HepG2 (cell line): ENCODE data around the gene COASY. TPM values are rescaled to one million over a fixed set of nuclear protein-coding genes. Genes with fewer than 3 reads are reported as not detected.
"Not testable (repeated sequence)": the region's sequence is repeated elsewhere in the genome, so short reads cannot be mapped to it uniquely, and the experiment has no call there.

Source experiments
- ATAC-seq: fragments of 200-7000 bp; cut with Tn5 transposase; 3 replicates; pipeline ENCODE4 v1.9.1; 2020; ENCODE audit warnings: mild to moderate bottlenecking, moderate library complexity
- BruUV-seq: library from RNA; stranded (reverse); fragments of 400-500 nt; replicated peaks from 2 replicates; lab custom pipeline; 2021; lab: Mats Ljungman, UMichigan
- CTCF ChIA-PET: fragments of 300-600 bp; formaldehyde crosslinking; extraction: SDS; loops from one replicate; lab custom pipeline; 2021; ENCODE audit warnings: low total read pairs, inconsistent platforms, low intra/inter-chr PET ratio; lab: Yijun Ruan, JAX
- POLR2A ChIA-PET: fragments of 350-600 bp; sonication (Branson Sonifier 250); formaldehyde crosslinking; loops from one replicate; lab custom pipeline; 2020; ENCODE audit warnings: antibody characterized with exemption, inconsistent platforms; lab: Yijun Ruan, JAX
- DNase-seq: peaks from one replicate; pipeline ENCODE4 v3.0.0-alpha.2; 2015; ENCODE audit warnings: low spot score
- FAIRE-seq: peaks from 3 replicates; lab custom pipeline; 2011; peaks lifted over from hg19 to GRCh38; lab: Jason Lieb, UNC
- H2AFZ ChIP-seq: one replicate; pipeline ENCODE4 v1.6.1; 2011; ENCODE audit warnings: low read length, inconsistent platforms
- H3K27ac ChIP-seq: fragments of 300-600 bp; 3 replicates; pipeline ENCODE4 v1.8.0; 2011; ENCODE audit warnings: mixed run types, mild to moderate bottlenecking, mixed read lengths, low read length, inconsistent platforms; ENCODE audit not compliant: insufficient read depth; ENCODE audit errors: extremely low read length
- H3K27me3 ChIP-seq, 2 experiments: fragments of 200-600 bp in 1 of 2; 2 replicates in 1 of 2; 3 replicates in 1 of 2; pipeline versions ENCODE4 v1.6.0 to v1.8.0; 2011; ENCODE audit warnings: low read length in 2 of 2, mild to moderate bottlenecking in 2 of 2, moderate library complexity in 2 of 2, inconsistent platforms in 1 of 2; ENCODE audit not compliant: insufficient read depth in 2 of 2, control insufficient read depth in 1 of 2
- H3K36me3 ChIP-seq, 2 experiments: fragments of 200-600 bp in 1 of 2; replicated peaks in 1 of 2; 2 replicates in 1 of 2; 3 replicates in 1 of 2; pipeline versions ENCODE4 v1.5.1 to v1.8.0; 2011; ENCODE audit warnings: low read length in 2 of 2, inconsistent platforms in 1 of 2; ENCODE audit not compliant: insufficient read depth in 2 of 2, control insufficient read depth in 1 of 2
- H3K4me1 ChIP-seq: 2 replicates; pipeline ENCODE4 v1.5.1; 2012; ENCODE audit warnings: low read length, inconsistent platforms; ENCODE audit not compliant: insufficient read depth
- H3K4me2 ChIP-seq: 2 replicates; pipeline ENCODE4 v1.6.0; 2011; ENCODE audit warnings: low read depth, low read length, inconsistent platforms
- H3K4me3 ChIP-seq, 3 experiments: fragments of 200-600 bp in 1 of 3; sonication (generic), shearing (Covaris generic) in 1 of 3; replicated peaks in 1 of 3; 2 replicates each; pipeline ENCODE4 v1.5.1; 2011 to 2016; ENCODE audit warnings: low read length in 3 of 3, inconsistent platforms in 2 of 3, low read depth in 2 of 3, mild to moderate bottlenecking in 2 of 3, control low read depth in 1 of 3, mixed read lengths in 1 of 3; ENCODE audit not compliant: insufficient read depth in 1 of 3
- H3K79me2 ChIP-seq: one replicate; pipeline ENCODE4 v1.6.1; 2011; ENCODE audit warnings: low read length, inconsistent platforms; ENCODE audit not compliant: insufficient read depth
- H3K9ac ChIP-seq: 2 replicates; pipeline ENCODE4 v1.6.0; 2011; ENCODE audit warnings: mild to moderate bottlenecking, low read depth, low read length, inconsistent platforms; ENCODE audit not compliant: insufficient read depth
- H3K9me3 ChIP-seq: 2 replicates; pipeline ENCODE4 v1.5.1; 2012; ENCODE audit warnings: mild to moderate bottlenecking, low read length
- H4K20me1 ChIP-seq: 2 replicates; pipeline ENCODE4 v1.6.0; 2011; ENCODE audit warnings: inconsistent platforms, mild to moderate bottlenecking, low read length, moderate library complexity; ENCODE audit not compliant: insufficient read depth
- CAMTA2 ChIP-seq: sonication (generic); formaldehyde crosslinking; IDR thresholded peaks from 2 replicates; pipeline ENCODE4 v1.4.0; 2020; ENCODE audit warnings: mild to moderate bottlenecking, missing genetic modification reagents, borderline replicate concordance
- CREM ChIP-seq, 2 experiments: sonication (generic) in 1 of 2; formaldehyde crosslinking in 1 of 2; IDR thresholded peaks; 2 replicates each; pipeline versions ENCODE4 v1.4.0 to v1.6.1; 2016 to 2020; ENCODE audit warnings: antibody characterized with exemption in 1 of 2, mild to moderate bottlenecking in 1 of 2, missing genetic modification reagents in 1 of 2
- HNF4A ChIP-seq: sonication (generic); formaldehyde crosslinking; IDR thresholded peaks from 2 replicates; pipeline ENCODE4 v1.4.0; 2020; ENCODE audit warnings: missing genetic modification reagents
- NFKBIZ ChIP-seq: IDR thresholded peaks from 2 replicates; pipeline ENCODE4 v1.6.1; 2018; ENCODE audit warnings: missing genetic modification reagents, missing compliant biosample characterization
- NR2F2 ChIP-seq: IDR thresholded peaks from 2 replicates; pipeline ENCODE4 v1.6.1; 2012; ENCODE audit warnings: low read depth, inconsistent platforms, borderline replicate concordance
- NR2F6 ChIP-seq, 2 experiments: IDR thresholded peaks; 2 replicates each; pipeline ENCODE4 v1.6.1; 2016; ENCODE audit warnings: antibody characterized with exemption in 1 of 2, mild to moderate bottlenecking in 1 of 2
- THYN1 ChIP-seq: sonication (generic); formaldehyde crosslinking; IDR thresholded peaks from 2 replicates; pipeline ENCODE4 v1.8.1; 2023; ENCODE audit warnings: low read depth, mild to moderate bottlenecking, moderate library complexity, missing genetic modification reagents, borderline replicate concordance
- ZC3H13 ChIP-seq: sonication (generic); formaldehyde crosslinking; IDR thresholded peaks from 2 replicates; pipeline ENCODE4 v1.8.1; 2023; ENCODE audit warnings: mild to moderate bottlenecking, missing genetic modification reagents, moderate library complexity
- ZFP82 ChIP-seq: sonication (generic); formaldehyde crosslinking; IDR thresholded peaks from 2 replicates; pipeline ENCODE4 v1.5.1; 2020; ENCODE audit warnings: mild to moderate bottlenecking, missing genetic modification reagents, borderline replicate concordance
- ZFP90 ChIP-seq: sonication (generic); formaldehyde crosslinking; IDR thresholded peaks from 2 replicates; pipeline ENCODE4 v1.8.0; 2022; ENCODE audit warnings: missing genetic modification reagents, mild to moderate bottlenecking, inconsistent platforms, borderline replicate concordance
- ZNF543 ChIP-seq: sonication (generic); formaldehyde crosslinking; IDR thresholded peaks from 2 replicates; pipeline ENCODE4 v1.4.0; 2020; ENCODE audit warnings: mild to moderate bottlenecking, missing genetic modification reagents
- ZNF816 ChIP-seq: sonication (generic); formaldehyde crosslinking; IDR thresholded peaks from 2 replicates; pipeline ENCODE4 v1.8.0; 2022; ENCODE audit warnings: missing genetic modification reagents, mild to moderate bottlenecking, borderline replicate concordance
- ZNF878 ChIP-seq: sonication (generic); formaldehyde crosslinking; IDR thresholded peaks from 2 replicates; pipeline ENCODE4 v1.8.1; 2023; ENCODE audit warnings: mild to moderate bottlenecking, missing genetic modification reagents, moderate library complexity
- ZNF883 ChIP-seq: sonication (generic); formaldehyde crosslinking; IDR thresholded peaks from 2 replicates; pipeline ENCODE4 v1.5.1; 2020; ENCODE audit warnings: mild to moderate bottlenecking, missing genetic modification reagents; ENCODE audit errors: not compliant biosample characterization
- WGBS: methylation state at CpG from one replicate; pipeline ENCODE4 v1.1.6; 2017; ENCODE audit warnings: low lambda C conversion rate; 5-methylcytosine and 5-hydroxymethylcytosine counted together
- in situ Hi-C: cut with HindIII; loops from 2 replicates; pipeline ENCODE4 v1.10.0; 2017; ENCODE audit warnings: low pct_unique_long_range_greater_than_20kb; ENCODE audit not compliant: extremely low pct_ligation_motif_present
- intact Hi-C: fragments of 100-400 bp; cut with micrococcal nuclease; formaldehyde crosslinking; loops from one replicate; pipeline ENCODE4 v1.10.0; 2022; ENCODE audit not compliant: unreplicated experiment
- polyA plus RNA-seq, 8 experiments: library from polyadenylated mRNA; depleted of rRNA in 3 of 8; stranded (reverse) in 7 of 8; unstranded in 1 of 8; fragments of >200 nt; fragmentation: Illumina TruSeq in 4 of 8; extraction: Trizol in 4 of 8; gene quantifications; 2 replicates each; pipeline versions ENCODE4 v1.2.1 to v1.2.3, GENCODE V29; 2011 to 2016; ENCODE audit warnings: low read depth in 4 of 8, missing spikeins in 1 of 8, mixed read lengths in 1 of 8; ENCODE audit not compliant: insufficient read depth in 1 of 8
- total RNA-seq, 5 experiments: library from RNA; depleted of rRNA; stranded (reverse); fragments of >200 nt; fragmentation: Illumina TruSeq; extraction: Trizol; gene quantifications; 2 replicates each; pipeline ENCODE4 v1.2.3, GENCODE V29; 2016; ENCODE audit warnings: low read depth in 1 of 5
- TF ChIP-seq, protein P1 (sequence below): sonication (generic); formaldehyde crosslinking; IDR thresholded peaks from 2 replicates; pipeline ENCODE4 v1.4.0; 2020; ENCODE audit warnings: mild to moderate bottlenecking, missing genetic modification reagents
- TF ChIP-seq, protein P2 (sequence below): sonication (generic); formaldehyde crosslinking; IDR thresholded peaks from 2 replicates; pipeline ENCODE4 v1.9.0; 2021; ENCODE audit warnings: missing genetic modification reagents, borderline replicate concordance

The COASY gene
- total and polyA plus RNA-seq, 2 of the 13 experiments (the other 11 are each of a cell fraction or from before 2014, with no cell fraction given) = 90.7 to 125 TPM

DNA sequence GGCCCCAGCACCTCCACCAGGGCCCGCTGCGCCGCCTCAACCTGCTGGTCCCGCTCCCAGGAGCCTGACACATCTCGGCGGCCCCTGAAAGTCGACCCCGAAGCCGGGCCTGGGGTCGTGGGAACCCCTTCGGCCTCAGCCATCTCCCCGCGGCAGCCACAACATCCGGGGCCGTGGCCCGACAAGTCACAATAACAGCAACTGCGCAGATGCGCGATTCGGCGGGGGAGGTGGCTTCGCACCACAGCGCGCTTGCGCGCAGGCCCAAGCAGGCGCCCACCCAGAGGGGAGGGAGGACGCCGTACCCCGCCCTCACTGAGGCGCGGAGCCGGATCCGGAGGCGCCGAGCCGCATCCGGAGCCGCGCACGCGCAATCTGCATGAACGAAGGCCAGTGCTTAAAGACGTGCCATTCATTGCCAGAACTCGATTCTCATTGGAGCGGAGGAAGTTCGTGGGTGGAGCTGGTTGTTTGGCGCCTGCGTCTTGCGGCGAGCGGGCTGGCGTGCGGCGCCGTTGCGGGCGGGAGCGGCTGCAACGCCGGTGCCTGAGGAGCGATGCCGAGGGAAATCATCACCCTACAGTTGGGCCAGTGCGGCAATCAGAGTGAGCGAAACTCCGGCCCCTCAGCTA is 47.4 kb downstream of the COASY start, which contains the start of the genes RETREG3 and TUBG1 (continued):
- no peak; the same call in 1 of the 2 replicates for TF ChIP-seq ZNF543 (CRISPR knock-in tag)
- 0 out of 2 replicates have a peak, but pooled peaks have one; percentile 42 for TF ChIP-seq THYN1 (CRISPR knock-in tag)
- TF ChIP-seq ZNF878 (CRISPR knock-in tag) = peak; percentile 68; the same call in 1 of the 2 replicates
- peak; percentile 95 for TF ChIP-seq ZNF883 (CRISPR knock-in tag)
- TF ChIP-seq ZFP90 = peak; percentile 76; the same call in 1 of the 2 replicates

DNA sequence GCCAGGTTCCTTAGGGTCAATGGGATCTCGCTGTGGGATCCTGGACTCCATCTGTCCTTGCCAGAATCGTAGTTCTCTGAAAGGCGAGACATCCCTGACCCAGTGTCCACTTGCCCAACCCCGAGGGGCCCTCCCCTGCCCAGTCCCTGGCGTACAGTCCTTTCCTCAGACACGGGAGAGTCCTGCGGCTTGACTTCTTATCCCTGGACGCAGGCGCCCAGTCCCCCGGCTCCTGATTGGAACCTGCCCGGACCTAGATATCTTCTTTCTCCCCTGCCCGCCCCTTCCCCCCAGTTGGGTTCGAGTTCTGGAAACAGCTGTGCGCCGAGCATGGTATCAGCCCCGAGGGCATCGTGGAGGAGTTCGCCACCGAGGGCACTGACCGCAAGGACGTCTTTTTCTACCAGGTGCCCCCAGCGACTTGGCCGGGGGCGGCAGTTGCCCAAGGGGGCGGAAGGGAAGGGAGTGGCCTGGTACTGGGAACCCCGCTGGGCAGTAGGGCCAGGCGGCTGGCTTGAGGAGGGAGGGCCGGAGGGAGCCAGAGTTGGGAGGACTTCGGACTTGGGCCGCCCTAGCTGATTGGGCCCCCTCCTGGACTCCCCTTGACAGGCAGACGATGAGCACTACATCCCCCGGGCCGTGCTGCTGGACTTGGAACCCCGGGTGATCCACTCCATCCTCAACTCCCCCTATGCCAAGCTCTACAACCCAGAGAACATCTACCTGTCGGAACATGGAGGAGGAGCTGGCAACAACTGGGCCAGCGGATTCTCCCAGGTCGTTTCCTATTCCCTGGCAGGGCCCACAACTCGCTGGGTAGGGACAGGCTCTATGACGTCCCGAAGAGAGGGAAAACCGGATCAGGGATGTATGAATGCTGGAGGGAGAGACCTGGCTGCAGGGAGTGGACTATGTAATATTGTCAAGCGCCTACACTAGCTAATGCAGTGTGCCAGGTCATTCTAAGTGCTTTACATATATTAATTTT is 48.2 kb downstream of the COASY start:
- DNase-seq; H2AFZ ChIP-seq; in situ Hi-C loops; H3K27me3 ChIP-seq; H3K9me3 ChIP-seq; H4K20me1 ChIP-seq; TF ChIP-seq CREM, NR2F6 (CRISPR knock-in tag; IDR thresholded peaks at IDR 0.05): not testable (repeated sequence)
- intact Hi-C loops = loop anchor here (2.0 kb wide), 1 partner anchor 69 kb away; no protein-coding TSS in a partner anchor
- peak overlapping the region; percentile 74 to 91 (median 75) for H3K4me3 ChIP-seq
- H3K27ac ChIP-seq = peak overlapping the region; percentile 89
- peak; percentile 86 for ATAC-seq
- BruUV-seq = TSS peak; percentile 73
- peak; percentile 99 for FAIRE-seq
- H3K4me2 ChIP-seq = peak overlapping the region; percentile 89
- peaks cover 46% of the 10 kb centered on the region for H3K79me2 ChIP-seq
- ChIA-PET POLR2A (interaction anchor here (0.8 to 4.0 kb wide), 40 partner anchors 9 to 524 kb away, joined by 3 to 60 read pairs (median 7); partner anchors contain the start of genes BECN1, CCR10, CNTD1 and CNTNAP1), CTCF (interaction anchor here (1.4 kb wide), 1 partner anchor 9 kb away, joined by 6 read pairs; no protein-coding TSS in a partner anchor)
- H3K36me3 ChIP-seq = peaks cover 24 to 34% of the 10 kb centered on the region in 2 experiments
- H3K4me1 ChIP-seq = peaks cover 51% of the 10 kb centered on the region
- H3K9ac ChIP-seq = peak overlapping the region; percentile 90
- 7% methylated on average over 33 of the region's 42 CpGs for WGBS
- TF ChIP-seq, protein P1, sequence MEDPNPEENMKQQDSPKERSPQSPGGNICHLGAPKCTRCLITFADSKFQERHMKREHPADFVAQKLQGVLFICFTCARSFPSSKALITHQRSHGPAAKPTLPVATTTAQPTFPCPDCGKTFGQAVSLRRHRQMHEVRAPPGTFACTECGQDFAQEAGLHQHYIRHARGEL = 0 out of 2 replicates have a peak, but pooled peaks have one; percentile 9
- TF ChIP-seq NFKBIZ (CRISPR knock-in tag) (0 out of 2 replicates have a peak, but pooled peaks have one; percentile 2), CREM (IDR thresholded peaks at IDR 0.05) (0 out of 2 replicates have a peak, but pooled peaks have one; percentile 39), ZFP82 (CRISPR knock-in tag) (peak; percentile 79; the same call in 1 of the 2 replicates), NR2F6 (IDR thresholded peaks at IDR 0.05) (0 out of 2 replicates have a peak, but pooled peaks have one; percentile 13), ZC3H13 (CRISPR knock-in tag) (peak; percentile 66; the same call in 1 of the 2 replicates), HNF4A (peak; percentile 51), NR2F2 (peak; percentile 30; the same call in 1 of the 2 replicates), CAMTA2 (CRISPR knock-in tag) (peak; percentile 95; the same call in 1 of the 2 replicates), ZNF816 (CRISPR knock-in tag) (0 out of 2 replicates have a peak, but pooled peaks have one; percentile 48)
- TF ChIP-seq, protein P2, sequence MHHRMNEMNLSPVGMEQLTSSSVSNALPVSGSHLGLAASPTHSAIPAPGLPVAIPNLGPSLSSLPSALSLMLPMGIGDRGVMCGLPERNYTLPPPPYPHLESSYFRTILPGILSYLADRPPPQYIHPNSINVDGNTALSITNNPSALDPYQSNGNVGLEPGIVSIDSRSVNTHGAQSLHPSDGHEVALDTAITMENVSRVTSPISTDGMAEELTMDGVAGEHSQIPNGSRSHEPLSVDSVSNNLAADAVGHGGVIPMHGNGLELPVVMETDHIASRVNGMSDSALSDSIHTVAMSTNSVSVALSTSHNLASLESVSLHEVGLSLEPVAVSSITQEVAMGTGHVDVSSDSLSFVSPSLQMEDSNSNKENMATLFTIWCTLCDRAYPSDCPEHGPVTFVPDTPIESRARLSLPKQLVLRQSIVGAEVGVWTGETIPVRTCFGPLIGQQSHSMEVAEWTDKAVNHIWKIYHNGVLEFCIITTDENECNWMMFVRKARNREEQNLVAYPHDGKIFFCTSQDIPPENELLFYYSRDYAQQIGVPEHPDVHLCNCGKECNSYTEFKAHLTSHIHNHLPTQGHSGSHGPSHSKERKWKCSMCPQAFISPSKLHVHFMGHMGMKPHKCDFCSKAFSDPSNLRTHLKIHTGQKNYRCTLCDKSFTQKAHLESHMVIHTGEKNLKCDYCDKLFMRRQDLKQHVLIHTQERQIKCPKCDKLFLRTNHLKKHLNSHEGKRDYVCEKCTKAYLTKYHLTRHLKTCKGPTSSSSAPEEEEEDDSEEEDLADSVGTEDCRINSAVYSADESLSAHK (CRISPR knock-in tag) = 0 out of 2 replicates have a peak, but pooled peaks have one; percentile 29
